GM15510 (cell line): ENCODE data around the gene LARP4.

Experiments used
- POLR2A ChIP-seq: IDR thresholded peaks from 3 replicates; pipeline ENCODE4 v1.6.1; 2011; ENCODE audit warnings: borderline replicate concordance; ENCODE audit not compliant: insufficient read length; ENCODE audit errors: extremely low read depth

The LARP4 gene

DNA sequence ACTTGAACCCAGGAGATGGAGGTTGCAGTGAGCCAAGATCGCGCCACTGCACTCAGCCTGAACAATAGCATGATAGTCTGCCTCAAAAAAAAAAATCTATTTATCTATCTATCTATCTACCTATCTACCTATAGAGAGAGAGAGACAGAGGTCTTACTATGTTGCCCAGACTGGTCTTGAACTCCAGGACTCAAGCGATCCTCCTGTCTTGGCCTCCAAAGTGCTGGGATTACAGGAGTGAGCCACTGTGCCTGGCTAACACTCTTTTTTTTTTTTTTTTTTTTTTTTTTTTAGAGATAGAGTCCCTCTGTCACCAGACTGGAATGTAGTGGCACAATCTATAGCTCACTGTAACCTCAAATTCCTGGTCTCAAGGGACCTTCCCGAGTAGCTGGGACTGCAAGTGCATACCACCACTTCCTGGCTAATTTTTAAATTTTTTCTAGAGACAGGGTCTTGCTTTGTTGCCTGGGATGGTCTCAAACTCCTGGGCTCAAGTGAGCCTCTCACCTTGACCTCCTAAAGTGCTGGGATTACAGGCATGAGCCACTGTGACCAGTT, 6.1 kb upstream of the LARP4 start:
- TF ChIP-seq POLR2A: no peak

DNA sequence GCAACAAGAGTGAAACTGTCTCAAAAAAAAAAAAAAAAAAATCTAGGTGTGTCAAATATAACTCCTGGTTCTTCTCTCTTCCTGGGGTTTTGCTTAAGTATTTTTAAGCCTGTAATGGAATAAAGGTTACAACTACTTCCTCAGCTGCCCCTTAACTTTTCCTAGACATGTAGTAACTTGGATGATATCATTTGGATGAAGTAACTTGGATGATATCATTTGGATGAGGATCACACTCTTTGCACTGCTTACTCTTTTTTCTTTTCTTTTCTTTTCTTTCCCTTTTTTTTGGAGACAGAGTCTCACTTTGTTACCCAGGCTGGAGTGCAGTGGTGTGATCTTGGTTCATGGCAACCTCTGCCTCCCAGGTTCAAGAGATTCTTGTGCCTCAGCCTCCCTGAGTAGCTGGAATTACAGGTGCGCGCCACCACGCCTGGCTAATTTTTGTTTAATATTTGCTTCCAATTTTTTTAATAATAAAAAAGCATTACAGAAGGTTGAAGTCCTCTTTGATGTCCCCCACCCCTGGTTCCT, 3.5 kb upstream of the LARP4 start:
- TF ChIP-seq POLR2A: no peak

DNA sequence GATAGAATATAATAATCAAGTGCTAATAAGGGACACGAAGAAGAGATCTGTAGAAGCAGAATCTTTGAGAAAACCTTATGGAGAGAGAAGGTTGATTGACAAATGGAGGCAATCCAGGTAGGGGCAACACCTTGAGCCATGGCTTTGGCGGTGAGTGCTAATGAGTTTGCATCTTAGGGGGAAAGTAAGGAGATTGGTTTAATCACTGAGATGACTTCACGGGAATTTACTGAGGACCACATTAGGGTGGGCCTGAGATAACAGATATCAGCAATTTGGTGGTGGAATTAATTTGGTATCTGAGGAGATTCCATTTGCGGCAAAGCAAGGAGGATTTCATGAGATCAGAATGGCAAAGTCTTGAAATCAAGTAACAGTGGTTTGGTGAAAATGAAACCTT, 1.8 kb upstream of the LARP4 start:
- TF ChIP-seq POLR2A: no peak

DNA sequence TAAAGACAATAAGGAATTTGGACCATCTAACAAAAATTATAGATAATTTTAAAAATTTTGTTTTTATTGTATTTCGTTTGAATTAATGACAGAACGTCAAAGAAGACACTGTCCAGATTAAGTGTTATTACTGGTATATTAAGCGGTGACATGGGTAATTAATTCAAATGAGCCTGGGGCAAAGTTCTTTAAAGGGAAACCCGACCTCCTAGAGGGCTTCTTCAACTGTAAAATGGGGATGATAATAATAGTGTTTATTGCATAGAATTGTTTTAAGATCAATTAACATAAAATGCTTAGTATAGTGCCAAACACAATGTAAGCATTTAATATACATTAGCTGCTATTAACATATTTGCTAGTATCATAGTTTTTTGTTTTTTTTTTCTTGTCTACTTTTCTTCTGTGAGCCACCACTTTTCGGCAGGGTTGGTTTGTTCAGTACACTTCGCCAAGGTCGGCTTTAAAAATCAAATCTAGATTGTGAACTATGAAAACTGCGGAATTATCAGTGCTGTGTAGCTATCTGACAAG, 514 bp upstream of the LARP4 start:
- no peak for TF ChIP-seq POLR2A

DNA sequence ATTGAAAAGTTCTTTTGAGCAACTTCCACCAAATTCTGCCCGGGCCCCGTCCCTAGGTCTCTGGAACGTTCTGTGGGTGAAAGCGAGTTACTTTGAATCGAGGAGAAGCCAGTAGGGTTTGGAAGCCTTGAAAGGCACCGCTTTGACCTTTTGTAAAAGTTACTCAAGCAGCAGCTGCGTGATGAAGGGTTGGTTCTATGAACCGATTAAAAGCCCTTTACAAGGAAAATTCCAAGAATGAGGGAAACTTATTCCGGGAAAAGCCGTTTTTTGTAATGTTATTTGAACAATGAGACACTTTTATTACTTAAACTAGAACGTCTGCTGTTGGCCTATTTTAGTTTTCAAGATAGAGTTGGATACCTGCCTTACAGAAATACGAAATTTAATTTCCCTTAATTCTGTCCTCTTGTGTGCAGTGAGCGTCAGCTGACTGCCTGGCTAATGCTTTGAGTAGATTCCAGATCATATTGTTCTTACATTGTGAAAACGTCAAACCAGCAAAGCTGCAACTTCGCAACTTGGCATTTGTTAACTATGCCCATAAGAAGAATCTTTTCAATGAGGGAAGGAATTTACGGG, 906 bp downstream of the LARP4 start:
- no peak for TF ChIP-seq POLR2A

DNA sequence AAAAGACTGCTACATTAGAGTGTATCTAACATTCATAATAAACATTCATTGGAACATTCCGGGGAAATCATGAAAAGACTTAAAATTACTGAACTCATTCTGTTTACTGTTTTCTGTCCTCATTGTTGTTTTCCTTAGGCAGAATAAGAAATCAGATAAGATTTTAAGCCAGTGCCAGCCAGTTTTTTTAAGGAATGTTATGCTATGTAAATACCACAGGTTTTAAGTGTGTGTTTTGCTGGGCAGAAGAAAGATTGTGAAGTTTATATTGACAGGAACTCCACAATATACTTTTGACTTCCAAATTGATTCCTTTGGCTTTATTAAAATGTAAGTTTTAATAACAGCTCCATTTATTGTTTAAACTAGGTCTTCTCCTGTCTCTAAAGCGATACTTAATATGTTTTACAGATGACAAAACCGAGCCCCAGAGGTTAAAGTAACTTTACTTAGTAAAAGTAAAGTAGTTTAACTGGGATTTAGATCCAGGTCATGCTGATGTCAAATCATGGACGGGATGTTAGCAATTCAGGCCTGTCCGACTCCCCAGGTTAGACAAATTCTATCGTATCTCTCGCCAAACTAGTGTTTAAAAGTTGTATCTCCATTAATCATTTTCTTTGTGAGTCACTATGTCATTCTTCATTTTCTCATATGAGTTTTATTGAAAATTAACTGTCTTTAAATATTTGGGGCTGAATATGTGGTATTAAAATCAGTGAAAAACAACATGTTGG, 1.7 kb downstream of the LARP4 start:
- no peak for TF ChIP-seq POLR2A

DNA sequence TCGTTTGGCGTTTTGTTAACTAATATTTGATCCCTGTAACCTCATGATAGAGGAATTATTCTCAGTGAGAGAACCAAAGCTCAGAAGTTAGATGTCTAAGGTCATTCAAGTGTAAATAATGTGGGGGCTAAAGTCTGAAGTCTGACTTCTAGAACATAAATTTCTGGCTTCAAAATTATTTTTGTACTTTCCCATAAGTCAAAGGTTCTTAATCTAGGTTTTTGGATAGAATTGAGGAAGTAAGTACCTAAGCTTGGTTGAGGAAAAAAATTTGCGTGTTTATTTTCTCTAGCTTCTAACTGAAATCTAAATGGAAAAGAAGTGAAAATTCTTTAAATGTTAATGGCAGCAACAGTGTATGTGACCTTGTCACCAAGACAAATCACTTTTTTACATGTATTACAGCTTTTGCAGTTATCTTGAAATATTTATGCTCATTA, 2.3 kb downstream of the LARP4 start:
- TF ChIP-seq POLR2A: no peak

DNA sequence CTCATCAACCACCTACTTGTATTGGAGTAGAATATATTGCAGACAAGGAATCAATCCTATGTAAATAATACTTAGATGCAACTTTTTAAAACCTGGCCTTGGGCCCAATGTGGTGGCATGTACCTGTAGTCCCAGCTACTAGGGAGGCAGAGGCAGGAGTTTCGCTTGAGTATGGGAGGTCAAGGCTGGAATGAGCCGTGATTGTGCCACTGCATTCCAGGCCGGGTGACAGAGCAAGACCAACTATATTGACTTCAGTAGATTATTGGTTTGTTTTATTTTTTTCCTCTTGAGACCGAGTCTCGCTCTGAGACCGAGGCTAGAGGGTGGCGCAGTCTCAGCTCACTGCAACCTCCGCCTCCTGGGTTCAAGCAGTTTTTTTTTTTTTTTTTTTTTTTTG, 3.6 kb downstream of the LARP4 start:
- no peak for TF ChIP-seq POLR2A

DNA sequence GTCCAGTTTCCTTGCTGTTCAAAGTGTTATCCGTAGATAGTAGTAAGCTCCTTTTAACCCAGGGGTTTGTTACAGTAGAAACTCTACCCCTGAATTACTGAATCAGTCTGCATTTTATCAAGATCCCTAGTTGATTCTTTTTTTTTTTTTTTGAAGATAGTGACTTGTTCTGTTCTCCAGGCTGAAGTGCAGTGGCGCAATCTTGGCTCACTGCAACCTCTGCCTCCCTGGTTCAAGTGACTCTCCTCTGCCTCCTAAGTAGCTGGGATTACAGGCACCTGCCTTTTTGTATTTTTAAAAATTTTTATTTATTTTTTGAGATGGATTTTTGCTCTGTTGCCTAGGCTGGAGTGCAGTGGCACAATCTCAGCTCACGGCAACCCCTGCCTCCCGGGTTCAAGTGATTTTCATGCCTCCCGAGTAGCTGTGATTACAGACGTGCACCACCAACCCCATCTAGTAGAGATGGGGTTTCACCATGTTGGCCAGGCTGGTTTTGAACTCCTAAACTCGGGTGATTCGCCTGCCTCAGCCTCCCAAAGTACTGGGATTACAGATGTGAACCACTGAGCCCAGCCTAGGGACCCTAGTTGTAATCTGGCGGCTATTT, 10.5 kb downstream of the LARP4 start:
- no peak for TF ChIP-seq POLR2A

DNA sequence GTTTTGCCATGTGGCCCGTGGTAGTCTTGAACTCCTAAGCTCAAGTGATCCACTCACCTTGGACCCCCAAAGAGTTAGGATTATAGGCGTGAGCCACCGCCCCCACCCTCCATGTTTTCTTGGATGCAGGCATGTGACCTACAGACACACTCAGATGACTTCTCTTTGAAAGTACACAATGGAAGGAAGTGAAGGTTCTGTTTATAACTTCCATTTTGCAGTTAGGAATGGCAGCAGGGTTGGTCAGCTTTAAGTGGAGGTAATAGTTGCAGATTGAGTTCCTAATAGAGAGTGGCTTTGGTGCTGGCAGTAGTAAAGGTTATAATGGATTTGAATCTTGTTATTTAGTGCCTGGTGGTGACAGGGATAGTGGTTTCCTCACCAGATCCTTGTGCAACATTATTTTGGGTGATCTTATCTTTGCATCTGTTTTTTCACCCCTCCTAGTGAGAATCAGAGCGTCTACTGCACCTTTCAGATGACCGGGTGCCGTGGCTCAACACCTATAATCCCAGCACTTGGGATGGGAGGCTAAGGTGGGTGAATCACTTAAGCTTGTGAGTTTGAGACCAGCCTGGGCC, 15.3 kb downstream of the LARP4 start:
- TF ChIP-seq POLR2A: no peak

DNA sequence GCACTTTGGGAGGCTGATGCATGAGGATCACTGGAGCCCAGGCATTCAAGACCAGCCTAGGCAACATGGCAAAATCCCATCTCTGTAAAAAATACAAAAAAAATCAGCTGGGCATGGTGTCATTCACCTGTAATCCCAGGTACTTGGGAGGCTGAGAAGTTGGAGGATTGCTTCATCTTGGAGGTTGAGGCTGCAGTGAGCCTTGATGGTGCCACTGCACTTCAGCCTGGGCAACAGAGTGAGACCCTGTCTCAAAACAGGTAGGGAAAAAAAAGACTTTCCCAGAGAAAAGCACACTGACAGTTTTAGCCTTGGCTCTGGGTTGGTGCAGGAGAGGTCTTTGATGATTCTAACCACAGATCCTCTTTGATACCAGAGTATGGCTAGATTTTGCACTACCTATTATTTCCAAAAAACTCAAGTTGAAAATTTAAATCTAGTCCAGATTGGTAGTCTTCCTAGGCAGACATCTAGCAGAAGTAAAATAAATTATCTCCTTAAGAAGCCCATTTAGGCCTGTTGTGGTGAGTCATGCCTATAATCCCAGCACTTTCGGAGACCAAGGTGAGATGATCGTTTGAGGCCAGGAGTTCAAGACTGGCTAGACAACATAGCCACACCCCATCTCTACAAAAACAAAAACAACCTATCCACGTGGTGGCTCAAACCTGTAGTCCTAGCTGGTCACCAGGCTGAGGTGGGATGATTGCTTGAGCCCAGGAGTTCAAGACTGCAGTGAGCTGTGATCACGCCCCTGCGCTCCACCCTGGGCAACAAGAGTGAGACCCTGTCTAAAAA, 18.6 kb downstream of the LARP4 start:
- TF ChIP-seq POLR2A: no peak

DNA sequence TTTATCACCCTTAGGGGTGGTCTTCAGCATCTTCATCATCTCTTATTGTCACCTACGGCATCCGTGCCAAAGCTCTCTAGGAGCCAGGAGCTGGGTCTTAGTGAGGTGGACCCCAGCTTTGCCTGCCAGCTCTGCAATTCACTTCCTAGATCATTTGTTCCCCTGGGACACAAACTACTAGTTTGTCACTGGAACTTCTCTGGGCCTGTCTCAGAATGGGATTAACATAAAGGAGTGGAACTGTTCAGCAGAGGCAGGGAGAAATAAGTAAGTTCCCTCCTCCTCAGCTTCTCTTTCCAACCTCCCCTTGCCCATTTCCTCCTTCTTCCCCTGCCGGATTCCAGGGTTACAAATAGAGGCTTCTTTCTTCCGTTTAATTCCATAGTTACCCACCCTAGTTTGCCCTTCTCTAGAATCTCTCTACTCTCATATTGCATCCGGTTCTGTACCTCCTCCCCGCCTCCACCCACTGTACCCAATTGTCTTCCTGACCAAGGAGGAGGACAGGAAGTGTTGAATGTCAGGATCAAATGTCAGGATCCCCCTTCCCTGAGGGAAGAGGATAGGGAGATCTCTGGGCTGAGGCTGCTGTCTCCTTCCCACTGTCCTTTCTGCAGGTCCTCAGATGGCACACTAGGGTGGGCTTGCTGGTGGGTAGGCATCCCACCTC, 25.0 kb downstream of the LARP4 start:
- no peak for TF ChIP-seq POLR2A

DNA sequence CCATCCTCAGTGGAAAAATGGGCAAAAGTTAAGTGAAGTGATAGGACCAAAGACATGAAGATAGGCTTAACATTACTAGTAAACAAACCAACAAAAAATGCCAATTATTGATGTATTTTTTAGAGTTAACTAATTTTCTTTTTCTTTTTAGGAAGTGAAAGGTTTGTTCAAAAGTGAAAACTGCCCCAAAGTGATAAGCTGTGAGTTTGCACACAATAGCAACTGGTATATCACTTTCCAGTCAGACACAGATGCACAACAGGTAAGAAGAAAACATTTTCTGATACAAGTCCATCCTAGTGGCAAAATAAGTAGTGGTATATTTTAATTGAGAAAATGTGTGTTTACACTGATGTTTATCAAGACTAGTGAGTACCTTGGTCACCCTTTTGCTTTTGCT, 39.6 kb downstream of the LARP4 start:
- no peak for TF ChIP-seq POLR2A

DNA sequence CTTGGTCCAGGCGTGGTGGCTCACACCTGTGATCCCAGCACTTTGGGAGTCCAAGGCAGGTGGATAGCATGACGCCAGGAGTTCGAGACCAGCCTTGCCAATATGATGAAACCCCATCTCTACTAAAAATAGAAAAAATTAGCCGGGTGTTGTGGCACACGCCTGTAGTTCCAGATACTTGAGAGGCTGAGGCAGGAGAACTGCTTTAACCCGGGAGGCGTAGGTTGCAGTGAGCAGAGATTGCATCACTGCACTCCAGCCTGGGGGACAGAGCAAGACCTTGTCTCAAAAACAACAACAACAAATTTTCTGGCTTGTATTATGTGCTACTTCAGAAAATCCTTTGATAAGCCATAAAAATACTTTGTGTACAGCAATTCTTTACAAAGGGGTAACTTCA, 41.1 kb downstream of the LARP4 start:
- no peak for TF ChIP-seq POLR2A
